CD4-positive, alpha-beta T cell (primary cell): ENCODE results near the gene CALHM5. TPM values are rescaled to one million over a fixed set of nuclear protein-coding genes. Genes with fewer than 3 reads are reported as not detected.

Experiments
- ATAC-seq: fragments of 200-7000 bp; cut with Tn5 transposase; one replicate; pipeline ENCODE4 v1.10.0; 2022; ENCODE audit warnings: mild to moderate bottlenecking; ENCODE audit not compliant: poor library complexity
- CTCF ChIA-PET: fragments of 350-600 bp; sonication (Branson Sonifier 250); formaldehyde crosslinking; loops from one replicate; lab custom pipeline; 2021; ENCODE audit warnings: antibody characterized with exemption, inconsistent platforms; lab: Charles Lee
- POLR2A ChIA-PET: fragments of 350-600 bp; sonication (Branson Sonifier 250); formaldehyde crosslinking; loops from one replicate; lab custom pipeline; 2021; ENCODE audit warnings: antibody characterized with exemption, inconsistent platforms; lab: Charles Lee
- DNase-seq, 14 experiments: peaks; one replicate each; pipeline ENCODE4 v3.0.0-alpha.2; 2013 to 2020; ENCODE audit warnings: mixed read lengths in 2 of 14
- H3K27ac ChIP-seq, 2 donors: one replicate each; pipeline versions ENCODE4 v1.5.1 to v1.7.0; 2013; ENCODE audit warnings: low read length in 2 of 2, low read depth in 1 of 2, mild to moderate bottlenecking in 1 of 2
- H3K27me3 ChIP-seq, 2 experiments: 1 replicate in 1 of 2; 2 replicates in 1 of 2; pipeline versions ENCODE4 v1.6.1 to v1.7.0; 2013; ENCODE audit warnings: low read length in 2 of 2, control low read depth in 1 of 2, mild to moderate bottlenecking in 1 of 2, moderate library complexity in 1 of 2; ENCODE audit not compliant: insufficient read depth in 2 of 2, control insufficient read depth in 1 of 2
- H3K36me3 ChIP-seq: one replicate; pipeline ENCODE4 v1.6.1; 2013; ENCODE audit warnings: low read length, control low read depth; ENCODE audit not compliant: insufficient read depth
- H3K4me1 ChIP-seq: one replicate; pipeline ENCODE4 v1.6.1; 2013; ENCODE audit warnings: low read length, control low read depth; ENCODE audit not compliant: insufficient read depth
- H3K4me3 ChIP-seq: one replicate; pipeline ENCODE4 v1.5.1; 2013; ENCODE audit warnings: mild to moderate bottlenecking, low read length, moderate library complexity
- H3K9me3 ChIP-seq, 2 experiments: 1 replicate in 1 of 2; 2 replicates in 1 of 2; pipeline versions ENCODE4 v1.6.1 to v1.7.0; 2013; ENCODE audit warnings: low read length in 2 of 2, mild to moderate bottlenecking in 2 of 2, control low read depth in 1 of 2, moderate library complexity in 1 of 2; ENCODE audit not compliant: control insufficient read depth in 1 of 2, insufficient read depth in 1 of 2
- H3K27ac Mint-ChIP-seq: one replicate; pipeline ENCODE4 v1.8.0; 2020; ENCODE audit warnings: mixed read lengths
- H3K27me3 Mint-ChIP-seq: one replicate; pipeline ENCODE4 v1.8.0; 2021; ENCODE audit warnings: mixed read lengths
- H3K36me3 Mint-ChIP-seq: one replicate; pipeline ENCODE4 v1.8.0; 2021; ENCODE audit warnings: low read depth, mixed read lengths
- H3K4me1 Mint-ChIP-seq: one replicate; pipeline ENCODE4 v1.8.0; 2021; ENCODE audit warnings: low read depth, mixed read lengths
- H3K4me3 Mint-ChIP-seq: one replicate; pipeline ENCODE4 v1.8.0; 2020; ENCODE audit warnings: mild to moderate bottlenecking, mixed read lengths
- H3K9me3 Mint-ChIP-seq: one replicate; pipeline ENCODE4 v1.8.0; 2020; ENCODE audit warnings: mixed read lengths
- intact Hi-C, 2 experiments: fragments of 100-400 bp; cut with DNase I in 1 of 2; cut with micrococcal nuclease in 1 of 2; formaldehyde crosslinking; loops; one replicate each; pipeline versions ENCODE4 v1.15.1 to v1.9.0; 2023 to 2025; cut with DNase I, micrococcal nuclease
- total RNA-seq, 174 experiments: library from RNA in 2 of 174; stranded (reverse) in 2 of 174; gene quantifications; one replicate each; pipeline ENCODE4 v1.2.3 and lab custom pipeline; 2021 to 2026
- TF ChIP-seq, protein P1 (sequence below): fragments of 200-600 bp; IDR thresholded peaks from one replicate; pipeline ENCODE4 v1.8.0; 2022; ENCODE audit warnings: antibody characterized with exemption, mild to moderate bottlenecking

Gene CALHM5
- total RNA-seq, 2 experiments from 2014 or later, result not detected

GRCh38 chr6:116536216-116536621, 24.8 kb downstream of the CALHM5 start:
- DNase-seq (peak in 5 of 14 experiments; percentile 5 to 75 (median 56)), ATAC-seq (peak; percentile 39)
- Mint-ChIP-seq H3K4me1 (no peaks in the 10 kb centered on the region), H3K36me3 (no peaks in the 10 kb centered on the region), H3K4me3 (no peak overlapping the region), H3K27ac (no peak overlapping the region), H3K27me3 (peaks cover 38% of the 10 kb centered on the region), H3K9me3 (no peaks in the 10 kb centered on the region)
- Histone ChIP-seq H3K4me1 (no peaks in the 10 kb centered on the region), H3K4me3 (no peak overlapping the region), H3K27ac (no peak overlapping the region), H3K9me3 (no peaks in the 10 kb centered on the region), H3K36me3 (no peaks in the 10 kb centered on the region), H3K27me3 (peaks cover 0 to 4% of the 10 kb centered on the region in 2 experiments)
- ChIA-PET CTCF (no interaction called here), POLR2A (interaction anchor here (0.9 kb wide), 1 partner anchor 35 kb away, joined by 3 read pairs; the partner anchor contains the start of gene RWDD1)
- TF ChIP-seq, protein P1, sequence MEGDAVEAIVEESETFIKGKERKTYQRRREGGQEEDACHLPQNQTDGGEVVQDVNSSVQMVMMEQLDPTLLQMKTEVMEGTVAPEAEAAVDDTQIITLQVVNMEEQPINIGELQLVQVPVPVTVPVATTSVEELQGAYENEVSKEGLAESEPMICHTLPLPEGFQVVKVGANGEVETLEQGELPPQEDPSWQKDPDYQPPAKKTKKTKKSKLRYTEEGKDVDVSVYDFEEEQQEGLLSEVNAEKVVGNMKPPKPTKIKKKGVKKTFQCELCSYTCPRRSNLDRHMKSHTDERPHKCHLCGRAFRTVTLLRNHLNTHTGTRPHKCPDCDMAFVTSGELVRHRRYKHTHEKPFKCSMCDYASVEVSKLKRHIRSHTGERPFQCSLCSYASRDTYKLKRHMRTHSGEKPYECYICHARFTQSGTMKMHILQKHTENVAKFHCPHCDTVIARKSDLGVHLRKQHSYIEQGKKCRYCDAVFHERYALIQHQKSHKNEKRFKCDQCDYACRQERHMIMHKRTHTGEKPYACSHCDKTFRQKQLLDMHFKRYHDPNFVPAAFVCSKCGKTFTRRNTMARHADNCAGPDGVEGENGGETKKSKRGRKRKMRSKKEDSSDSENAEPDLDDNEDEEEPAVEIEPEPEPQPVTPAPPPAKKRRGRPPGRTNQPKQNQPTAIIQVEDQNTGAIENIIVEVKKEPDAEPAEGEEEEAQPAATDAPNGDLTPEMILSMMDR, result peak; percentile 83
- intact Hi-C loops, result loop anchor here (1.0 to 10.0 kb wide), 3 partner anchors 109 to 309 kb away; no protein-coding TSS in a partner anchor

- Mint-ChIP-seq H3K27ac (no peak overlapping the region), H3K4me1 (no peaks in the 10 kb centered on the region), H3K27me3 (peaks cover 46% of the 10 kb centered on the region), H3K4me3 (no peak overlapping the region), H3K36me3 (no peaks in the 10 kb centered on the region), H3K9me3 (no peaks in the 10 kb centered on the region)
- DNase-seq, result no peak
- Histone ChIP-seq H3K4me3 (no peak overlapping the region), H3K27me3 (peaks cover 0 to 5% of the 10 kb centered on the region in 2 experiments), H3K27ac (no peak overlapping the region), H3K36me3 (no peaks in the 10 kb centered on the region), H3K9me3 (no peaks in the 10 kb centered on the region), H3K4me1 (no peaks in the 10 kb centered on the region)
- ATAC-seq, result no peak
- TF ChIP-seq, protein P1, result no peak
- ChIA-PET CTCF (interaction anchor here (0.8 to 0.9 kb wide), 2 partner anchors 18 to 19 kb away, joined by 3 read pairs; no protein-coding TSS in a partner anchor), POLR2A (interaction anchor here (1.1 kb wide), 1 partner anchor 29 kb away, joined by 4 read pairs; the partner anchor contains the start of gene RWDD1)
- intact Hi-C loops, result no loop called here
These were observed 31.0 kb downstream of the CALHM5 start for GRCh38 chr6:116542426-116542825.

GRCh38 chr6:116543149-116543548, 31.7 kb downstream of the CALHM5 start:
- no peak overlapping the region for H3K4me3 Mint-ChIP-seq
- TF ChIP-seq, protein P1, result no peak
- H3K4me1 ChIP-seq, result no peaks in the 10 kb centered on the region
- peaks cover 50% of the 10 kb centered on the region for H3K27me3 Mint-ChIP-seq
- H3K4me1 Mint-ChIP-seq, result no peaks in the 10 kb centered on the region
- POLR2A ChIA-PET, result no interaction called here
- DNase-seq (no peak), ATAC-seq (no peak)
- H3K36me3 Mint-ChIP-seq, result no peaks in the 10 kb centered on the region
- no peak overlapping the region for H3K27ac ChIP-seq
- CTCF ChIA-PET, result interaction anchor here (0.8 kb wide), 1 partner anchor 18 kb away, joined by 3 read pairs; no protein-coding TSS in a partner anchor
- intact Hi-C loops, result no loop called here
- no peaks in the 10 kb centered on the region for H3K36me3 ChIP-seq
- no peaks in the 10 kb centered on the region for H3K9me3 ChIP-seq
- peaks cover 0 to 5% of the 10 kb centered on the region in 2 experiments for H3K27me3 ChIP-seq
- H3K4me3 ChIP-seq, result no peak overlapping the region
- H3K27ac Mint-ChIP-seq, result no peak overlapping the region
- H3K9me3 Mint-ChIP-seq, result no peaks in the 10 kb centered on the region
